ENCODE data around the gene CORO7.

The CORO7 gene

GRCh38 chr16:4317532-4318450, 98.6 kb downstream of the CORO7 start:
- DNase-seq, result peak; percentile 77

GRCh38 chr16:4316864-4317531, 99.4 kb downstream of the CORO7 start:
- peak; percentile 82 for DNase-seq

DNA sequence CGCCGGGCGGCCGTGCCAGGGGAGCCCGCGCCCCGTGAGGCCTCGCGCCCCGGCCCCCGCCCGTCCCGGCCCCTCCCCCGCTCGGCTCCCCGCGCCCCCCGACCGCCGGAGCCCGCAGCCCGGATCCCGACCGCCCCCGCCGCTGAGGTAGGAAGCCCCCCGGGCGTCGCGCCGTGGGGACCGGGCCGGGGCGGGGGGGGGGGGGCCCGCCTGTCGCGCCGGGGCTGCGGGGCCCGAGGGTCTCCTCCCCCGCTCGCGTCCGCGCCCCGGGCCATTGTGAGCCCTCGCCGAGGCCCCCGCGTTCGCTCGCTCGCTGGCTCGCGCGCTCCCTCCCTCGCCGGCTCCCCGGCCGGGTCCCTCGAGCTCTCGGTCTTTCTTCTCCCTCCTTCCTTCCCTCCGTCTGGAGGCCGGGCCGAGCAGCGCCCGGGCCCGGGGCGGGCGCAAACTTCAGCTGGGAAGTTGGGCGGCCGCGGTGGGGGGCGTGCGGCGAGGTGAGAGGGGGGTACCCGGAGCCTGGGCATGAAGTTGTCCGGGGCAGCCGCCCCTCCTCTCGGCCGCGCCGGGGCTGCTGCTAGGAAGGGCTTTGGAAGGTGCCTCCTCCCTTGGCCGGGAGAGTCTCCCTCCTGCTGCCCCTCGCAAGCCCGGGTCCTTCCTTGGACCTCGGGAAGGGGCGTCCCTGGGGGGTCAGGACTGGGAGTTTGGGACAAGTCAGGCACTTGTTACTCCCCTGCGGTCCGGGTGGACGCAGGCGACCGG, 100.1 kb downstream of the CORO7 start:
- peak; percentile 32 for DNase-seq

- DNase-seq, result peak; percentile 73
Observed at GRCh38 chr16:4315186-4316107, 100.9 kb downstream of the CORO7 start, which contains the start of gene GLIS2. GLIS2 (plus strand) TSS chr16:4316067; CDS start chr16:4332281, 16,214 bp downstream.

- DNase-seq, result no peak
Observed at GRCh38 chr16:4314532-4315185, 101.7 kb downstream of the CORO7 start.

DNA sequence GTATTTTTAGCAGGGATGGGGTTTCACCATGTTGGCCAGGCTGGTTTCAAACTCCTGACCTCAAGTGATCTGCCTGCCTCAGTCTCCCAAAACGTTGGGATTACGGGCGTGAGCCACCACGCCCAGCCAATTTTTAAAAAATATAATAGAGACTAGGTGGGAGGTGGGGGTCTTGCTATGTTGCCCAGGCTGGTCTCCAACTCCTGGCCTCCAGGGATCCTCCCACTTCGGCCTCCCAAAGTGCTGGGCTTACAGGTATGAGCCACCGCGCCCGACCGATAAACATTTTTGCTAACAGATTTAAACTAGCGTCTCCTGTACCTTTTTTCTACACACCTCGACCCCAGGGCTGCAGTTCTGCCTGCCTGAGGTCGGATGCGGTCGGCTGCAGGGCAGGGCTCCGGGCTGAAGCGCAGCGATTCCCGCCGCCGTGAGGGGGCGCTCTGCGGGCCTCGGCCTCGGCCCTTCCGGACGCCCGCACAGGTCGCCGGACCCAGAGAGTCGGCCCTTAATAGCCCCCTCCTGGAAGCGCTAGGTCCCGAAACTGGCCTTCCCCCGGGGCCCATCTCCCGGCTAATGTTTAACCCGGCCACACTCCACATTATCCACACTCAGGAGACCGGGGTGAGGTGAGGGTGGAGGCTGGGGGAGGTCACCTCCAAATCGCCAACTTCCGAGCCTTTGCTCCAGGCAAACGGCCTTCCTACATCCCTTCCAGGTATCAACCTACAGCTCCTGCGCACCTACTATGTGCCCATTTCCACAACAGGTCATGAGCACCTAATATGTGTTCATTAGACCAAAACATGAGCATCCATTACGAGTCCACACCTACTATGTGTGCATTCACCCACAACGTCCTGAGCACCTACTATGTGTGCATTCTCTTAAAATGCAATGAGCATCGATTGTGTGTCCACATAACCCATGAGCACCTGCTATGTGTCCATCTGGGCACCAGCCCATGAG, 102.5 kb downstream of the CORO7 start:
- DNase-seq, result no peak

DNA sequence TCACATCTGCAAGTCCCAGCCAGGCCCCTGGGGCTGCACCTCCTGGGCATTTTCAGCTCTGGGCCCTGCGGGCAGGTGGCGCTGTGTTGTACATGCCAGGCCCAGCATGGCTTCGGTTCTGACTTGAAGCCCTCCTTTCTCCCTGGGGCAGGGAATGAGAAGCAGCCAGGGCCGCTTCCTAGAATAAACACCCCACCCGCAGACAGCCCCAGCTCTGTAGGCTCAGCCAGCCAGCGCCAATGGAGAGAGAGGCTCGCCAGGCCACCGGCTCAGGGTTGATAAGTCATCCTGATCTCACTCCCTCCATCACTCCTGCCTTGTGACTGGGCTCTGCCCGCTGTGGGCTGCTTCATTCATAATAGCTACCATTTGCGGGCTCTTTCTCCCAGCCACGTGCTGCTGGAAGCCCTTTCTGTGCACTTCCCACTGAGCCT, 106.5 kb downstream of the CORO7 start:
- DNase-seq, result peak; percentile 86

DNA sequence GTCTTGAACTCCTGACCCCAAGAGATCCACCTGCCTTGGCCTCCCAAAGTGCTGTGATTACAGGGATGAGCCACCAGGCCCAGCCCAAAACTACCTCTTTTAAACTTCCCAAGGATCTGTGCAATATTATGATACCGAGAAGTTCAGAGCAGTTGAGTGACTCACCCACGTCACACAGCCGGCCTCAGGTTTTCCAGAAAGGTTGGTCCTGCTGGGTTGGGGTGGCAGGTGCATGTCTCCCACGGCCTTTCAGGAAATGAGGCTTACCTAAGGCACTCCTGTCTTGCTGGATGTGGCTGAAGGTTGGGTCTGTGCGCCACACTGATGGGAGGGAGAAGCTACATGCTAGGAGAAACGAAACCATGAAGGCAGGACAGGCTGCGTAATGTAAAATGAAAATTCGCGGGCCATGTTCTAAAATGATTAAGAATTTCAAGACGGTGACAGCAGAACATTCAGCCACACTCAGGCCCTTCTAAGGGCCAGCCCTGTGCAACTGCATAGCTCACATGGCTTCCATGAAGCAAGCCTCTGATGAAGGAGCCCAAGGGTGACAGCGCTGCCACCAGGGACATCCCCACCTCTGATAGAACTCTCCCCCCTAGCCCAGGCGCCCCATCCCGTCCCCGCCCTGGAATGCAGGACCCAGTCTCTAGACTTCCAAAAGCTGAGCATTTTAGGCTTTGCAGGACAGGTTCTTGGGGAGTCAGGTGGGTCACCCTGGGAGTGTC, 107.1 kb downstream of the CORO7 start:
- no peak for DNase-seq

GRCh38 chr16:4307215-4308037, 109.0 kb downstream of the CORO7 start:
- DNase-seq, result peak; percentile 91

- DNase-seq, result no peak
Observed at GRCh38 chr16:4306470-4307214, 109.8 kb downstream of the CORO7 start.
